Smooth muscle cell of trachea (primary cell): ENCODE measurements around the gene SRF. TPM values are rescaled to one million over a fixed set of nuclear protein-coding genes. Genes with fewer than 3 reads are reported as not detected.

Experiments
- total RNA-seq: library from RNA; depleted of rRNA; stranded (reverse); fragments of >200 nt; gene quantifications from 2 replicates; pipeline ENCODE4 v1.2.1, GENCODE V29; 2014

Gene SRF
- 12.8 and 19.8 TPM in 2 replicates for total RNA-seq

DNA sequence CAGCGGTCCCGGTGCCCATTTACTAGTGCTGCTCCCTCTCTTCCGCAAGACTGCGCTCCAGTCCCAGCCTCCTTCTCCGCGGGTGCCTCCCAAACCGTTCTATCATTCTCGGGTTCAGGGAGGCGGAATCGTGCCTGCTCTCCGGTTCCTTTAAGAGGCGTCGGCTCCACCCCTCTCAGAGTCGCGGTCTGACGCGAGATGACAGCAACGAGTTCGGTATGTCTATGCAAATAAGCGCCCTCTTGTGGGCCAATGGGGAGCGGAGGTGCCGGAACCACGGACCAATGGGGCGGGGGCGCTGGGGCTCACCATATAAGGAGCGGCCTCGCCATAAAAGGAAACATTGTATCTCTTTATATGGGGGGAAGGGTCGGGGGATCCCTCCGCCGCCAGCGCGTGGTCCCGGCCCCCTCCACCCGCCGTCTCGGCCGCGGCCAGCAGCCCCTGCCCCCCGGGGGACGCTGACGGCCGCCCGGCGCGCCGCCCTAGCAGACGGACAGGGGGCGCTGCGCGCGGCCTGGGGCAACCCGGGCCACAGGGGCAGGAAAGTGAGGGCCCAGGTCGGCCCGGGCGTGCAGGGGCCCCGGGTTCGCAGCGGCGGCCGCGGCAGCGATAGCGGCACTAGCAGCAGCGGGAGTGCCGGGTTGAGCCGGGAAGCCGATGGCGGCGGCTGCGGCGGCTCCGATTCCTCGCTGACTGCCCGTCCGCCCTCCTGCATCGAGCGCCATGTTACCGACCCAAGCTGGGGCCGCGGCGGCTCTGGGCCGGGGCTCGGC, at the start of gene SRF:
TSS of gene SRF (plus strand) at position 339 of the 776 bp plus-strand sequence. CDS start at position 727, 388 bp downstream.

DNA sequence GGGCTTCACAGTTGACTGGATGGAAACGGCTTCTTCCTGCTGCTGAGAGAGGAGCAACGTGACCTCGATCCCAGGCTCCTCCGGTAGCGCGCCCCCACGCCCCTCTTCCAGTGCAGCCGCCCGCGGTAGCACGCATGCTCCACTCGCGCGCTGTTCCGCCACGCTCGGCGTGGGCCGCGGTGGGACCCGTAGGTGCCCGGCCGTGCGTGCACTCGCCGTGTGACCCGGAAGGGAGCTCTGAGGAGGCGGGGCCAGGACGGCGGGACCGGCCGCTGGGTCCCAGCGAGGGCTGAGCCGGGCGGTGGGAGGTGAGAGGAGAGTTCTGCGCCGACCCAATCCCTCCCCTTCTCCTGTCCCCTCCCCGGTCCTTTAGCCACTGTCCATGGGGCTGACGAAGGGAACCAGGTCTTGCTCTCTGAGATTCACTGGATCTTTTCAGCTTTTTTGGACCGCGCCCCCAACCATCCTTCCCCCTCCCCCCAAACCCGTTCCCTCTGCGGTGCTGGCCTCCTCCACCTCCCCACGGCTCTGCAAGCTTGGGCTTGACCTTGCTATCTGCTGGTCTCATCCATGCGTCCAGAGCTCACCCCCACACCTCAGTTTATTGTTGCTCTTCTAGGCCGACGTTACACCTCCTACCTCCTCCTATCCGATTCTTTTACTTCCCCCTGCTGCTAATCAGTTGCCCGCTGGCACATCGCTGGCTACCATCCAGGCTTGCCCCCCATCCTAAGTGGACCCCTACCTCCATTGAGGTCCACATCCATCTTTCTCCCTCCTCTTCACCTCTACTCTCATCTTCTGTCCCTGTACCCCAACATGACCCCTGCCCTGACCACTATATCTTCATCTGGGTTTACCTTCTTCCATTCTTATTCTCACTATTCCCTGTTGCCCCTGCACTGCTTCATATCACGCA, 11.1 kb downstream of the SRF start, which contains the start of gene CUL9:
TSS of gene CUL9 (plus strand) at position 255 of the 919 bp plus-strand sequence. CDS start 2,115 bp downstream, outside the sequence.

DNA sequence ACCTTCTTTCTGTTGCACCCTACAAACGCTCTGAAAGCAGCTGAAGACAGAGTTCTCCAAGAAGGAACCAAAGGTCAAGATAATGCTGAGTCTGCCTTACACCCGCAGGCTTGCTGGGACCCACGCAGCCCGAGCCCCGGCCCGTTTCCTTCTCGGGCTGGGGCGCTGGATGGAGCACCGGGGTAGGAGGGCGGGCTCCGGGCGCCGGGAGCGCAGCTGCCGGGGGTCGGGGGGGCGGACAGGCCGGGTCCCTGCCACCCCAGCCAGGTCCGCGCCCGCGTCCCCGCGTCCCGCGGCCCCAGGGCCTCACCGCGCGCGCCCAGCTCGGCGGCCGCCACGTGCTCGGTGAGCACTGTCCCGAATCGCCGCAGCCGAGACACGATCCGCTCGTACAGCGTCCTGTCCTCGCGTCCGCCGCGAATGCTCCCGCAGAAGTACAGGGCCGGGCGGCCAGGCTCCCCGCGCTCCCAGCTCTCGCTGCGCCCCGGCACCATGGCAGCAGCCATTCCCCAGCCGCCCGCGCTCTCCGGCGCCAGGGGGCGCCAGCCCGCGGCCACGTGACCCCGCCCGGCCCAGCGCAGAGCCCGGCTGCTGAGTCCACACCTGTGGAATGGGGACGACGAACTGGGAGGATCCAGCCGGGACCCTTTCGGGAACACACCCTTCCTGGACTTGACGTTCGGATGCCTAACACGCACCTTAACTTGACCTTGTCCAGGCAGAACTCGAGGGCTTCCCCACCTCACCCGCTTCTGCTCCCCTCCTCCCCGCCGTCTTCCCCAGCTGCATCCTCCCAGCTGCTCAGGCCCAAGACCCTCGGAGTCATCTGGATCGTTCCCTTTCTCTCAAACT, 58.1 kb downstream of the SRF start, which contains the start of gene DNPH1:
TSS of gene DNPH1 (minus strand) at position 531 of the 852 bp plus-strand sequence. CDS start at position 506, 25 bp downstream.

Other genes starting within 250 kb of the SRF start
- 24.6 and 44.2 TPM in 2 replicates for gene CNPY3, start 241.8 kb upstream of the SRF start, total RNA-seq
- gene GNMT, start 210.5 kb upstream of the SRF start, total RNA-seq: 0.15 and 0.17 TPM in 2 replicates
- 48.4 and 92.5 TPM in 2 replicates for gene PEX6, start 192.1 kb upstream of the SRF start, total RNA-seq
- 43.1 and 52.3 TPM in 2 replicates for gene PPP2R5D, start 186.7 kb upstream of the SRF start, total RNA-seq
- 43.7 and 86.0 TPM in 2 replicates for gene MEA1, start 157.3 kb upstream of the SRF start, total RNA-seq
- gene KLHDC3, start 157.0 kb upstream of the SRF start, total RNA-seq: 64.0 and 64.1 TPM in 2 replicates
- gene RRP36, start 149.6 kb upstream of the SRF start, total RNA-seq: 70.5 and 107 TPM in 2 replicates
- 56.6 and 77.9 TPM in 2 replicates for gene CUL7, start 117.4 kb upstream of the SRF start, total RNA-seq
- gene MRPL2, start 111.8 kb upstream of the SRF start, total RNA-seq: 11.6 and 12.2 TPM in 2 replicates
- gene KLC4, start 111.6 kb upstream of the SRF start, total RNA-seq: 12.7 and 21.8 TPM in 2 replicates
- 71.3 and 213 TPM in 2 replicates for gene PTK7, start 95.0 kb upstream of the SRF start, total RNA-seq
- 34.5 and 44.2 TPM in 2 replicates for gene CUL9, start 10.9 kb downstream of the SRF start, total RNA-seq
- 50.0 and 78.0 TPM in 2 replicates for gene DNPH1, start 58.2 kb downstream of the SRF start, total RNA-seq
- under 0.01 TPM in 1 of 2 replicates, not detected in the other for gene TTBK1, start 72.2 kb downstream of the SRF start, total RNA-seq
- not detected in 2 replicates for gene SLC22A7, start 127.0 kb downstream of the SRF start, total RNA-seq
- 0.44 TPM in 1 of 2 replicates, not detected in the other for gene CRIP3, start 137.6 kb downstream of the SRF start, total RNA-seq
- gene ZNF318, start 198.4 kb downstream of the SRF start, total RNA-seq: 9.1 and 9.3 TPM in 2 replicates